CD4-positive, CD25-positive, alpha-beta regulatory T cell (primary cell): Measurements from ENCODE around the gene MTR. TPM values are rescaled to one million over a fixed set of nuclear protein-coding genes. Genes with fewer than 3 reads are reported as not detected.
"Not testable (repeated sequence)": the region's sequence is repeated elsewhere in the genome, so short reads cannot be mapped to it uniquely, and the experiment has no call there.

Experiments used
- ATAC-seq, 2 donors: fragments of 150-1000 bp; cut with Tn5 transposase; one replicate each; pipeline ENCODE4 v1.10.0; 2021; ENCODE audit warnings: low read depth in 2 of 2, moderate number of reproducible peaks in 2 of 2, moderate library complexity in 1 of 2
- DNase-seq, 3 donors: peaks; one replicate each; pipeline versions ENCODE4 v3.0.0 to v3.0.0-alpha.2; 2012 to 2022; ENCODE audit warnings: mixed read lengths in 1 of 3
- H3K27ac ChIP-seq: one replicate; pipeline ENCODE4 v1.7.0; 2013; ENCODE audit warnings: mild to moderate bottlenecking, low read length; ENCODE audit not compliant: insufficient read depth, poor library complexity, severe bottlenecking
- H3K27me3 ChIP-seq: one replicate; pipeline ENCODE4 v1.7.0; 2013; ENCODE audit warnings: low read length; ENCODE audit not compliant: control insufficient read depth, insufficient read depth
- H3K36me3 ChIP-seq: one replicate; pipeline ENCODE4 v1.7.0; 2013; ENCODE audit warnings: mild to moderate bottlenecking, low read length, moderate library complexity; ENCODE audit not compliant: control insufficient read depth, insufficient read depth
- H3K4me1 ChIP-seq: 2 replicates; pipeline ENCODE4 v1.7.0; 2013; ENCODE audit warnings: mild to moderate bottlenecking, low read length; ENCODE audit not compliant: insufficient read depth, control insufficient read depth, poor library complexity, severe bottlenecking
- H3K4me3 ChIP-seq: one replicate; pipeline ENCODE4 v1.7.0; 2013; ENCODE audit warnings: low read depth, mild to moderate bottlenecking, low read length, moderate library complexity
- H3K9me3 ChIP-seq, 2 experiments: 1 replicate in 1 of 2; 2 replicates in 1 of 2; pipeline ENCODE4 v1.7.0; 2013; ENCODE audit warnings: low read length in 2 of 2, mild to moderate bottlenecking in 1 of 2, moderate library complexity in 1 of 2; ENCODE audit not compliant: control insufficient read depth in 2 of 2
- H3K27ac Mint-ChIP-seq, 3 donors: one replicate each; pipeline ENCODE4 v1.8.0; 2020 to 2022; ENCODE audit warnings: mild to moderate bottlenecking in 3 of 3, mixed read lengths in 3 of 3, moderate library complexity in 2 of 3
- H3K27me3 Mint-ChIP-seq: one replicate; pipeline ENCODE4 v1.8.0; 2022; ENCODE audit warnings: mild to moderate bottlenecking, mixed read lengths
- H3K36me3 Mint-ChIP-seq: one replicate; pipeline ENCODE4 v1.8.0; 2020; ENCODE audit warnings: mixed read lengths
- H3K4me1 Mint-ChIP-seq, 4 donors: one replicate each; pipeline ENCODE4 v1.8.0; 2020 to 2022; ENCODE audit warnings: mixed read lengths in 4 of 4, mild to moderate bottlenecking in 1 of 4
- H3K4me3 Mint-ChIP-seq, 4 donors: one replicate each; pipeline ENCODE4 v1.8.0; 2020 to 2022; ENCODE audit warnings: mild to moderate bottlenecking in 4 of 4, mixed read lengths in 4 of 4, moderate library complexity in 3 of 4
- H3K9me3 Mint-ChIP-seq, 7 donors: one replicate each; pipeline ENCODE4 v1.8.0; 2020 to 2022; ENCODE audit warnings: mixed read lengths in 7 of 7, mild to moderate bottlenecking in 3 of 7, moderate library complexity in 2 of 7
- polyA plus RNA-seq, 4 donors: library from polyadenylated mRNA; unstranded; fragments of 300-500 nt; fragmentation: Illumina TruSeq; gene quantifications; one replicate each; pipeline ENCODE4 v1.2.3, GENCODE V29; 2021
- total RNA-seq: library from RNA; stranded (reverse); gene quantifications from one replicate; pipeline ENCODE4 v1.2.3, GENCODE V29; 2022

The MTR gene
- total and polyA plus RNA-seq, 5 donors from 2014 or later, result 12.6 to 44.5 (median 14.8) TPM

- H3K27me3 ChIP-seq, result no peaks in the 10 kb centered on the region
- H3K9me3 ChIP-seq, result no peaks in the 10 kb centered on the region
- no peak overlapping the region for H3K4me3 ChIP-seq
- ATAC-seq (no peak), DNase-seq (no peak)
- H3K4me1 Mint-ChIP-seq, result peaks cover 0 to 22% (median 8%) of the 10 kb centered on the region in 4 donors
- H3K27ac ChIP-seq, result no peak overlapping the region
- H3K4me3 Mint-ChIP-seq, result no peak overlapping the region
- H3K36me3 Mint-ChIP-seq, result peaks cover 35% of the 10 kb centered on the region
- H3K36me3 ChIP-seq, result peaks cover 58% of the 10 kb centered on the region
- no peaks in the 10 kb centered on the region for H3K4me1 ChIP-seq
- H3K9me3 Mint-ChIP-seq, result no peaks in the 10 kb centered on the region
- H3K27me3 Mint-ChIP-seq, result no peaks in the 10 kb centered on the region
- peak overlapping the region in 1 of 3 donors; percentile 23 for H3K27ac Mint-ChIP-seq
Measured at GRCh38 chr1:236848274-236848923, 53.3 kb downstream of the MTR start.

GRCh38 chr1:236850077-236850979 is 55.2 kb downstream of the MTR start:
- Mint-ChIP-seq H3K9me3 (no peaks in the 10 kb centered on the region), H3K4me1 (peaks cover 0 to 22% (median 8%) of the 10 kb centered on the region in 4 donors), H3K4me3 (no peak overlapping the region), H3K27ac (no peak overlapping the region), H3K27me3 (no peaks in the 10 kb centered on the region), H3K36me3 (peaks cover 51% of the 10 kb centered on the region)
- Histone ChIP-seq H3K27ac (no peak overlapping the region), H3K36me3 (peaks cover 72% of the 10 kb centered on the region), H3K9me3 (no peaks in the 10 kb centered on the region), H3K4me3 (no peak overlapping the region), H3K4me1 (no peaks in the 10 kb centered on the region), H3K27me3 (no peaks in the 10 kb centered on the region)
- no peak for ATAC-seq
- no peak for DNase-seq

- ATAC-seq (no peak), DNase-seq (no peak)
- peaks cover 79% of the 10 kb centered on the region for H3K36me3 ChIP-seq
- peaks cover 64% of the 10 kb centered on the region for H3K36me3 Mint-ChIP-seq
- peaks cover 0 to 22% (median 8%) of the 10 kb centered on the region in 4 donors for H3K4me1 Mint-ChIP-seq
- H3K27me3 ChIP-seq, result no peaks in the 10 kb centered on the region
- H3K9me3 ChIP-seq, result no peaks in the 10 kb centered on the region
- no peak overlapping the region for H3K4me3 Mint-ChIP-seq
- no peaks in the 10 kb centered on the region for H3K27me3 Mint-ChIP-seq
- no peaks in the 10 kb centered on the region for H3K4me1 ChIP-seq
- no peak overlapping the region for H3K4me3 ChIP-seq
- H3K9me3 Mint-ChIP-seq, result no peaks in the 10 kb centered on the region
- H3K27ac ChIP-seq, result no peak overlapping the region
- no peak overlapping the region for H3K27ac Mint-ChIP-seq
Measured at GRCh38 chr1:236851871-236852270, 56.8 kb downstream of the MTR start.

GRCh38 chr1:236853921-236854604 is 59.0 kb downstream of the MTR start:
- Mint-ChIP-seq H3K36me3 (peaks cover 67% of the 10 kb centered on the region), H3K4me1 (peaks cover 0 to 10% (median under 1%) of the 10 kb centered on the region in 4 donors)

GRCh38 chr1:236854605-236854983 is 59.5 kb downstream of the MTR start:
- DNase-seq (no peak), ATAC-seq (no peak)
- H3K27me3 Mint-ChIP-seq, result no peaks in the 10 kb centered on the region

More at GRCh38 chr1:236853921-236854604, 59.0 kb downstream of the MTR start:
- H3K27ac Mint-ChIP-seq, result no peak overlapping the region
- Histone ChIP-seq H3K4me3 (no peak overlapping the region), H3K9me3 (no peaks in the 10 kb centered on the region), H3K36me3 (peaks cover 82% of the 10 kb centered on the region), H3K27ac (no peak overlapping the region), H3K27me3 (no peaks in the 10 kb centered on the region), H3K4me1 (no peaks in the 10 kb centered on the region)
- ATAC-seq (no peak), DNase-seq (no peak)
- no peak overlapping the region for H3K4me3 Mint-ChIP-seq
- H3K9me3 Mint-ChIP-seq, result no peaks in the 10 kb centered on the region
- H3K27me3 Mint-ChIP-seq, result no peaks in the 10 kb centered on the region

GRCh38 chr1:236856649-236857048 is 61.6 kb downstream of the MTR start:
- H3K36me3 ChIP-seq, result peaks cover 84% of the 10 kb centered on the region
- H3K4me3 ChIP-seq, H3K27me3 Mint-ChIP-seq, H3K9me3 Mint-ChIP-seq, H3K27me3 ChIP-seq, DNase-seq, ATAC-seq, H3K27ac ChIP-seq, H3K4me1 ChIP-seq, H3K27ac Mint-ChIP-seq, H3K4me3 Mint-ChIP-seq, H3K9me3 ChIP-seq, H3K4me1 Mint-ChIP-seq: not testable (repeated sequence)
- H3K36me3 Mint-ChIP-seq, result peaks cover 79% of the 10 kb centered on the region

More at GRCh38 chr1:236854605-236854983, 59.5 kb downstream of the MTR start:
- peaks cover 85% of the 10 kb centered on the region for H3K36me3 ChIP-seq
- Mint-ChIP-seq H3K36me3 (peaks cover 68% of the 10 kb centered on the region), H3K9me3 (no peaks in the 10 kb centered on the region), H3K27ac (no peak overlapping the region), H3K4me1 (peaks cover 0 to 7% (median 0%) of the 10 kb centered on the region in 4 donors), H3K4me3 (no peak overlapping the region)
- no peaks in the 10 kb centered on the region for H3K4me1 ChIP-seq
- H3K27ac ChIP-seq, result no peak overlapping the region
- H3K9me3 ChIP-seq, result no peaks in the 10 kb centered on the region
- H3K4me3 ChIP-seq, result no peak overlapping the region
- no peaks in the 10 kb centered on the region for H3K27me3 ChIP-seq

- H3K4me1 ChIP-seq, result no peaks in the 10 kb centered on the region
- Mint-ChIP-seq H3K9me3 (no peaks in the 10 kb centered on the region), H3K27me3 (no peaks in the 10 kb centered on the region), H3K27ac (peak overlapping the region in 1 of 3 donors; percentile 48), H3K4me1 (peaks cover 0 to 9% (median 7%) of the 10 kb centered on the region in 4 donors), H3K4me3 (no peak overlapping the region), H3K36me3 (peaks cover 87% of the 10 kb centered on the region)
- H3K4me3 ChIP-seq, result no peak overlapping the region
- H3K27ac ChIP-seq, result no peak overlapping the region
- DNase-seq (no peak), ATAC-seq (no peak)
- no peaks in the 10 kb centered on the region for H3K9me3 ChIP-seq
- H3K36me3 ChIP-seq, result peaks cover 84% of the 10 kb centered on the region
- H3K27me3 ChIP-seq, result no peaks in the 10 kb centered on the region
Measured at GRCh38 chr1:236858165-236858564, 63.1 kb downstream of the MTR start.
